Suprapubic skin (tissue), 4 donors: ENCODE results near the gene MED10.

Experiments
- POLR2A ChIP-seq, 2 donors: fragments of 450-650 bp; IDR thresholded peaks; one replicate each; pipeline ENCODE4 v1.6.1; 2017; ENCODE audit warnings: antibody characterized with exemption in 2 of 2, mild to moderate bottlenecking in 2 of 2, moderate library complexity in 2 of 2
- POLR2AphosphoS5 ChIP-seq, 3 donors: sonication (generic); formaldehyde crosslinking; IDR thresholded peaks; one replicate each; pipeline ENCODE4 v1.6.1; 2017; ENCODE audit warnings: antibody characterized with exemption in 3 of 3
- TF ChIP-seq, protein P1 (sequence below), 2 donors: fragments of 200-600 bp in 1 of 2; fragments of 450-650 bp in 1 of 2; sonication (generic) in 1 of 2; IDR thresholded peaks; one replicate each; pipeline ENCODE4 v1.5.1; 2016 to 2019; ENCODE audit warnings: antibody characterized with exemption in 2 of 2, mild to moderate bottlenecking in 1 of 2, moderate library complexity in 1 of 2

DNA sequence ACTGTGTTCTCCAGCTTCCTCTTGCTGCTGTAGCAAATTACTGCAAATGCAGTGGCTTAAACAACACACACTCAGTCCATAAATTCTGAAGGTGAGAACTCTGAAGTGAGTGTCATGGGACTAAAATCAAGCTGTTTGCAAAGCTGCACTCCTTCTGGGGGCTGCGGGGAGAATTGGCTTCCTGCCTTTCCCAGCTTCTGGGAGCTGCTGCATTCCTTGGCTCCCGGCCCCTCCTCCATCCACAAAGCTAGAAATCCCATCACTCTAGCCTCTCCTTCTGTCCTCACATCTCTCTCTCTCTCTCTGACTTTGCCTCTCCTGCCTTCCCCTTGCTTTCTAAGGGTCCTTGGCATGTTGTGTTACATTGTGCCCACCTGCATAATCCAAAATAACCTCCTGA is 14.2 kb upstream of the MED10 start:
- TF ChIP-seq POLR2A (IDR thresholded peaks at IDR 0.05) (no peak), POLR2AphosphoS5 (IDR thresholded peaks at IDR 0.05) (no peak)
- TF ChIP-seq, protein P1, sequence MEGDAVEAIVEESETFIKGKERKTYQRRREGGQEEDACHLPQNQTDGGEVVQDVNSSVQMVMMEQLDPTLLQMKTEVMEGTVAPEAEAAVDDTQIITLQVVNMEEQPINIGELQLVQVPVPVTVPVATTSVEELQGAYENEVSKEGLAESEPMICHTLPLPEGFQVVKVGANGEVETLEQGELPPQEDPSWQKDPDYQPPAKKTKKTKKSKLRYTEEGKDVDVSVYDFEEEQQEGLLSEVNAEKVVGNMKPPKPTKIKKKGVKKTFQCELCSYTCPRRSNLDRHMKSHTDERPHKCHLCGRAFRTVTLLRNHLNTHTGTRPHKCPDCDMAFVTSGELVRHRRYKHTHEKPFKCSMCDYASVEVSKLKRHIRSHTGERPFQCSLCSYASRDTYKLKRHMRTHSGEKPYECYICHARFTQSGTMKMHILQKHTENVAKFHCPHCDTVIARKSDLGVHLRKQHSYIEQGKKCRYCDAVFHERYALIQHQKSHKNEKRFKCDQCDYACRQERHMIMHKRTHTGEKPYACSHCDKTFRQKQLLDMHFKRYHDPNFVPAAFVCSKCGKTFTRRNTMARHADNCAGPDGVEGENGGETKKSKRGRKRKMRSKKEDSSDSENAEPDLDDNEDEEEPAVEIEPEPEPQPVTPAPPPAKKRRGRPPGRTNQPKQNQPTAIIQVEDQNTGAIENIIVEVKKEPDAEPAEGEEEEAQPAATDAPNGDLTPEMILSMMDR (IDR thresholded peaks at IDR 0.05), result no peak
